ENCODE data around the gene RUSF1. TPM values are rescaled to one million over a fixed set of nuclear protein-coding genes. Genes with fewer than 3 reads are reported as not detected.

RUSF1 gene
- polyA plus RNA-seq, 4 donors = 27.3 to 108 (median 51.7) TPM

Other genes starting within 250 kb of the RUSF1 start
- 1 to 10 TPM in 2 of 4 donors, under 1 TPM in 2; 0.22 to 4.3 (median 0.92) TPM for gene ITGAM, start 248.4 kb downstream of the RUSF1 start, polyA plus RNA-seq
- gene ITGAX, start 153.2 kb downstream of the RUSF1 start, polyA plus RNA-seq = 1 to 10 TPM in 2 of 4 donors, under 1 TPM in 2; 0.22 to 2.5 (median 1.1) TPM
- gene ITGAD, start 115.1 kb downstream of the RUSF1 start, polyA plus RNA-seq = under 1 TPM in 2 of 4 donors, not detected in 2; 0.06 to 0.15 TPM
- 10 to 100 TPM in 3 of 4 donors, under 1 TPM in 1; 0.60 to 24.3 (median 13.0) TPM for gene COX6A2, start 80.0 kb downstream of the RUSF1 start, polyA plus RNA-seq
- gene ZNF843, start 65.6 kb downstream of the RUSF1 start, polyA plus RNA-seq = 1 to 10 TPM in 1 of 4 donors, under 1 TPM in 3; 0.30 to 1.7 (median 0.49) TPM
- 10 to 100 TPM; 12.3 to 20.5 (median 14.1) TPM for gene ARMC5, start 48.9 kb downstream of the RUSF1 start, polyA plus RNA-seq
- 10 to 100 TPM in 2 of 4 donors, 1 to 10 TPM in 2; 1.6 to 20.1 (median 11.1) TPM for gene TGFB1I1, start 36.2 kb downstream of the RUSF1 start, polyA plus RNA-seq
- gene SLC5A2, start 25.3 kb downstream of the RUSF1 start, polyA plus RNA-seq = 10 to 100 TPM in 1 of 4 donors, 1 to 10 TPM in 2, under 1 TPM in 1; 0.81 to 10.4 (median 1.6) TPM
- 1 to 10 TPM in 1 of 4 donors, not detected in 3; 1.9 TPM for gene AHSP, start 19.5 kb upstream of the RUSF1 start, polyA plus RNA-seq

All from small intestine (tissue), 4 donors.